Urothelium cell line (cell line): ENCODE measurements around the gene EEF1A2.
"Not testable (repeated sequence)": the region's sequence is repeated elsewhere in the genome, so short reads cannot be mapped to it uniquely, and the experiment has no call there.

Experiments used
- DNase-seq: peaks from one replicate; pipeline ENCODE4 v3.0.0; 2011; ENCODE audit warnings: low spot score, mixed read lengths
- FAIRE-seq: peaks from 2 replicates; lab custom pipeline; 2011; peaks lifted over from hg19 to GRCh38; lab: Jason Lieb, UNC

EEF1A2 gene

GRCh38 chr20:63490416-63490815 is 8.5 kb downstream of the EEF1A2 start:
- DNase-seq = no peak
- FAIRE-seq = peak; percentile 89

GRCh38 chr20:63488315-63489251 is 10.3 kb downstream of the EEF1A2 start:
- DNase-seq (no peak), FAIRE-seq (peak; percentile 17)

- FAIRE-seq (no peak), DNase-seq (no peak)
Observed at GRCh38 chr20:63487781-63488241, 11.1 kb downstream of the EEF1A2 start.

GRCh38 chr20:63487116-63487764 is 11.6 kb downstream of the EEF1A2 start:
- DNase-seq (no peak), FAIRE-seq (peak; percentile 95)

- no peak for DNase-seq
- peak; percentile 48 for FAIRE-seq
Observed at GRCh38 chr20:63486300-63486855, 12.5 kb downstream of the EEF1A2 start.

- FAIRE-seq = no peak
- DNase-seq = no peak
Observed at GRCh38 chr20:63484651-63485403, 14.1 kb downstream of the EEF1A2 start.

- DNase-seq (no peak), FAIRE-seq (no peak)
Observed at GRCh38 chr20:63484236-63484635, 14.6 kb downstream of the EEF1A2 start.

GRCh38 chr20:63483834-63484233 is 15.0 kb downstream of the EEF1A2 start:
- DNase-seq (no peak), FAIRE-seq (no peak)

GRCh38 chr20:63482021-63482587 is 16.8 kb downstream of the EEF1A2 start:
- no peak for DNase-seq
- no peak for FAIRE-seq

GRCh38 chr20:63481503-63481902 is 17.4 kb downstream of the EEF1A2 start:
- DNase-seq (no peak), FAIRE-seq (no peak)

- DNase-seq = not testable (repeated sequence)
- peak; percentile 61 for FAIRE-seq
Observed at GRCh38 chr20:63479695-63480419, 19.0 kb downstream of the EEF1A2 start.

- FAIRE-seq (peak; percentile 62), DNase-seq (no peak)
Observed at GRCh38 chr20:63478346-63479302, 20.3 kb downstream of the EEF1A2 start.

GRCh38 chr20:63477944-63478343 is 20.9 kb downstream of the EEF1A2 start:
- FAIRE-seq (peak; percentile 27), DNase-seq (no peak)

GRCh38 chr20:63477061-63477616 is 21.7 kb downstream of the EEF1A2 start:
- FAIRE-seq = no peak
- no peak for DNase-seq

GRCh38 chr20:63475209-63475608 is 23.7 kb downstream of the EEF1A2 start:
- peak; percentile 83 for FAIRE-seq
- DNase-seq = peak; percentile 89

GRCh38 chr20:63473555-63474449 is 25.1 kb downstream of the EEF1A2 start:
- FAIRE-seq (peak; percentile 62), DNase-seq (no peak)

- FAIRE-seq = no peak
- DNase-seq = no peak
Observed at GRCh38 chr20:63472862-63473390, 26.0 kb downstream of the EEF1A2 start.
